Measurements from ENCODE around the gene CTDSP1. TPM values are rescaled to one million over a fixed set of nuclear protein-coding genes. Genes with fewer than 3 reads are reported as not detected.

CTDSP1 gene
- total and polyA plus RNA-seq, 9 donors: 38.6 to 211 (median 158) TPM

DNA sequence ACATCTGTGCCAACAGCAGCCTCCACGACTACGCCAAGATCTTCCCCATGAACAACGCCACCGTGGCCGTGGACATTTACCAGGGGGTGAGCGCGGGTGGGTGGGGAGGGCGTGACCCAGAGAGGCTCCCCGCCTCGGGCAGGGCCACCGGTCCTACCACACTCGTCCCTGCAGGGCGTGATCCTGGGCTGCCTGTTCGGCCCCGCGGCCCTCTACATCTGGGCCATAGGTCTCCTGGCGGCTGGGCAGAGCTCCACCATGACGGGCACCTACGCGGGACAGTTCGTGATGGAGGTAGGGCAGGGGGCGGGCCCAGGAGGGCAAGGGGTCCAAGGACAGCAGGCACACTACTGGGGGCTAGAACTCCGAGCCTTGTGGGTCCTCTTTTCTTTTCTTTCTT, 8.5 kb upstream of the CTDSP1 start:
- no peak for TF ChIP-seq EP300 (IDR thresholded peaks at IDR 0.05)
- TF ChIP-seq POLR2A (IDR thresholded peaks at IDR 0.05): no peak
- TF ChIP-seq, protein P1, sequence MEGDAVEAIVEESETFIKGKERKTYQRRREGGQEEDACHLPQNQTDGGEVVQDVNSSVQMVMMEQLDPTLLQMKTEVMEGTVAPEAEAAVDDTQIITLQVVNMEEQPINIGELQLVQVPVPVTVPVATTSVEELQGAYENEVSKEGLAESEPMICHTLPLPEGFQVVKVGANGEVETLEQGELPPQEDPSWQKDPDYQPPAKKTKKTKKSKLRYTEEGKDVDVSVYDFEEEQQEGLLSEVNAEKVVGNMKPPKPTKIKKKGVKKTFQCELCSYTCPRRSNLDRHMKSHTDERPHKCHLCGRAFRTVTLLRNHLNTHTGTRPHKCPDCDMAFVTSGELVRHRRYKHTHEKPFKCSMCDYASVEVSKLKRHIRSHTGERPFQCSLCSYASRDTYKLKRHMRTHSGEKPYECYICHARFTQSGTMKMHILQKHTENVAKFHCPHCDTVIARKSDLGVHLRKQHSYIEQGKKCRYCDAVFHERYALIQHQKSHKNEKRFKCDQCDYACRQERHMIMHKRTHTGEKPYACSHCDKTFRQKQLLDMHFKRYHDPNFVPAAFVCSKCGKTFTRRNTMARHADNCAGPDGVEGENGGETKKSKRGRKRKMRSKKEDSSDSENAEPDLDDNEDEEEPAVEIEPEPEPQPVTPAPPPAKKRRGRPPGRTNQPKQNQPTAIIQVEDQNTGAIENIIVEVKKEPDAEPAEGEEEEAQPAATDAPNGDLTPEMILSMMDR (IDR thresholded peaks at IDR 0.05): no peak
- 91 to 96% (median 93%) methylated on average over 23 of the region's 23 CpGs for WGBS, 3 donors
- intact Hi-C loops (cut with DNase I): loop anchor here in 3 of 4 donors (5.0 to 10.0 kb wide), 3 partner anchors 89 to 206 kb away; no protein-coding TSS in a partner anchor
- H3K27me3 ChIP-seq: no peaks in the 10 kb centered on the region
- H3K27ac ChIP-seq: no peak overlapping the region
- no peaks in the 10 kb centered on the region for H3K36me3 ChIP-seq
- H3K9me3 ChIP-seq: no peaks in the 10 kb centered on the region
- no peak overlapping the region for H3K4me3 ChIP-seq
- H3K4me1 ChIP-seq (ENCODE audit: insufficient read depth): peaks cover 3% of the 10 kb centered on the region
- DNase-seq: no peak

DNA sequence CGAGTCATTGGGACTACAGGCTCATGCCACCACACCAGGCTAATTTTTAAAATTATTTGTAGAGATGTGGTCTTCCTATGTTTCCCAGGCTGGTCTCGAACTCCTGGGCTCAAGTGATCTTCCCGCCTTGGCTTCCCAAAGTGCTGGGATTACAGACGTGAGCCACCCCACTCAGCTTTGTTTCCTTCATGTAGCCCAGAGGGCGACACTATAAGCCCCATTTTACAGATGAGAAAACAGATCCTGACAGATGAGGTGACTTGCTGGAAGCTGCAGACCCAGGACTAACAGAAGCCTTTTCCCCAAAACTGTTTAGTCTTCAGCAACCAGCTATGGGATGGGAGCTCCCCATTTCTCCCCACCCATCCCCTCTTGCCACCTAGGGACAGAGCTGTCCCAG, 7.2 kb upstream of the CTDSP1 start:
- DNase-seq: no peak
- Histone ChIP-seq H3K36me3 (no peaks in the 10 kb centered on the region), H3K9me3 (no peaks in the 10 kb centered on the region), H3K4me1 (ENCODE audit: insufficient read depth) (peaks cover 1% of the 10 kb centered on the region), H3K4me3 (no peak overlapping the region), H3K27me3 (no peaks in the 10 kb centered on the region), H3K27ac (no peak overlapping the region)
- intact Hi-C loops (cut with DNase I): loop anchor here in 3 of 4 donors (5.0 to 10.0 kb wide), 3 partner anchors 90 to 208 kb away; no protein-coding TSS in a partner anchor
- WGBS, 3 donors: 88 to 91% (median 89%) methylated on average over 5 of the region's 5 CpGs
- TF ChIP-seq EP300 (IDR thresholded peaks at IDR 0.05) (no peak), POLR2A (IDR thresholded peaks at IDR 0.05) (no peak)
- TF ChIP-seq, protein P1 (IDR thresholded peaks at IDR 0.05): no peak

DNA sequence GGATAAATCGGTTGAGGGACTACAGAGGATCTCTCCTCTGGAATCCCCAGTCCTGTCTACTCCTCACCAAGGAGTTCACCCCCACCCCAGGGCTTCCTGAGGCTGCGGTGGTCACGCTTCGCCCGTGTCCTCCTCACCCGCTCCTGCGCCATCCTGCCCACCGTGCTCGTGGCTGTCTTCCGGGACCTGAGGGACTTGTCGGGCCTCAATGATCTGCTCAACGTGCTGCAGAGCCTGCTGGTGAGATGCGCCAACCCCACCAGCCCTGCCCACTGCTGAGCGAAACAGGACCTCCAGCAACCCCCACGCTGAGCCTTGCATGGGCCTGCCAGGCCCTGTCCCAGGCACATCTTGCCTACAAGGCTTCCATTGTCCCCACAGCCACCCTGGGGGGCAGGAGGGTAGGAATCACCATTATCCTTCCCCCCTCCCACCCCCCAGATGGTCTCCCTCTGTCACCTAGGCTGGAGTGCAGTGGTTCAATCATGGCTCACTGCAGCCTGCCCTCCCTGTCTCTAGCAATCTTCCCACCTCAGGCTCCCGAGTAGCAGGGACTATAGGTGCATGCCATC, 6.7 kb upstream of the CTDSP1 start:
- no peaks in the 10 kb centered on the region for H3K36me3 ChIP-seq
- H3K9me3 ChIP-seq: no peaks in the 10 kb centered on the region
- no peaks in the 10 kb centered on the region for H3K27me3 ChIP-seq
- H3K27ac ChIP-seq: no peak overlapping the region
- intact Hi-C loops (cut with DNase I): loop anchor here in 3 of 4 donors (5.0 to 10.0 kb wide), 3 partner anchors 91 to 208 kb away; no protein-coding TSS in a partner anchor
- no peak for DNase-seq
- H3K4me1 ChIP-seq (ENCODE audit: insufficient read depth): peaks cover 2% of the 10 kb centered on the region
- no peak overlapping the region for H3K4me3 ChIP-seq
- 73 to 79% (median 78%) methylated on average over 14 to 16 of the region's 16 CpGs for WGBS, 3 donors
- TF ChIP-seq EP300 (IDR thresholded peaks at IDR 0.05) (no peak), POLR2A (IDR thresholded peaks at IDR 0.05) (no peak)
- TF ChIP-seq, protein P1 (IDR thresholded peaks at IDR 0.05): no peak

DNA sequence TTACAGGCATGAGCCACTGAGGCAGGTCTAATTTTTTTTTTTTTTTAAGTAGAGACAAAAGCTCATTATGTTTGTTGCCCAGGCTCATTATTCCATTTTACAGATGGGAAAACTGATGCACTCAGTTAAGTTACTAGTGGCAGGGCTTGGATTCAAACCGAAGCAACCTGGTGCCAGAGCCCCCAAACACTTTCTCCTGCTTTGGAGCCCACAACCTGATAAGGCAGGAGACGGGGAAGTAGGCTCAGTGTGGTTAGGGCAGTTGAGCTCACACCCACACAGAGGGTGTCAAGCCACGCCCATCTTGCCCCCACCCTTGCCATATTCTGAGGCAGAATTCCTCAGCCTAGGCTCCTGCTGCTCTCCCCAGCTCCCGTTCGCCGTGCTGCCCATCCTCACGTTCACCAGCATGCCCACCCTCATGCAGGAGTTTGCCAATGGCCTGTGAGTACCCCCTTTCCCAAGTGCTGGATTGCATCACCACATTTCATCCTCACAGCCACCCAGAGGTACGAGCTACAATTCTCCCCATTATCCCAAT, 5.8 kb upstream of the CTDSP1 start:
- Histone ChIP-seq H3K27ac (no peak overlapping the region), H3K36me3 (no peaks in the 10 kb centered on the region), H3K4me3 (no peak overlapping the region), H3K9me3 (no peaks in the 10 kb centered on the region), H3K4me1 (ENCODE audit: insufficient read depth) (peaks cover 3% of the 10 kb centered on the region), H3K27me3 (no peaks in the 10 kb centered on the region)
- intact Hi-C loops (cut with DNase I): loop anchor here in 3 of 4 donors (5.0 to 10.0 kb wide), 3 partner anchors 92 to 209 kb away; no protein-coding TSS in a partner anchor
- WGBS, 3 donors: 67 to 81% (median 72%) methylated on average over 8 of the region's 8 CpGs
- DNase-seq: no peak
- TF ChIP-seq, protein P1 (IDR thresholded peaks at IDR 0.05): no peak
- TF ChIP-seq POLR2A (IDR thresholded peaks at IDR 0.05): no peak
- no peak for TF ChIP-seq EP300 (IDR thresholded peaks at IDR 0.05)

Measured in ovary (tissue), 9 donors.